ENCODE data around the gene SLC38A4. TPM values are rescaled to one million over a fixed set of nuclear protein-coding genes. Genes with fewer than 3 reads are reported as not detected.
A peak's percentile ranks its signal among the peaks of the same experiment; 100 is the strongest.

The SLC38A4 gene
- total RNA-seq, 4 donors from 2014 or later = 0.17 TPM; not detected in 2

- Histone ChIP-seq H3K27me3 (peaks cover 0 to 29% (median 18%) of the 10 kb centered on the region in 4 donors), H3K27ac (replicated peaks in 1 of 4) (no peak overlapping the region), H3K9me3 (no peaks in the 10 kb centered on the region), H3K4me3 (no peak overlapping the region), H3K36me3 (no peaks in the 10 kb centered on the region), H3K4me1 (peaks cover 5 to 16% (median 12%) of the 10 kb centered on the region in 4 donors)
- TF ChIP-seq POLR2AphosphoS5 (IDR thresholded peaks at IDR 0.05) = no peak
- no peak for TF ChIP-seq EP300 (IDR thresholded peaks at IDR 0.05)
- no peak for TF ChIP-seq CTCF (IDR thresholded peaks at IDR 0.05)
- TF ChIP-seq POLR2A (IDR thresholded peaks at IDR 0.05; ENCODE audit: low read depth) = no peak
- no peak for DNase-seq (ENCODE audit: extremely low spot score)
- WGBS = 73% methylated on average over 1 of the region's 1 CpG
- intact Hi-C loops (cut with DNase I) = no loop called here
Measured at GRCh38 chr12:46835785-46836184, 10.0 kb upstream of the SLC38A4 start.

GRCh38 chr12:46832130-46832704 is 6.4 kb upstream of the SLC38A4 start:
- peaks cover 0 to 39% (median 25%) of the 10 kb centered on the region in 4 donors for H3K27me3 ChIP-seq
- no peak overlapping the region for H3K27ac ChIP-seq (replicated peaks in 1 of 4)
- no peaks in the 10 kb centered on the region for H3K36me3 ChIP-seq
- 31% methylated on average over 14 of the region's 16 CpGs for WGBS
- intact Hi-C loops (cut with DNase I) = no loop called here
- peaks cover 5 to 18% (median 15%) of the 10 kb centered on the region in 4 donors for H3K4me1 ChIP-seq
- DNase-seq (ENCODE audit: extremely low spot score) = no peak
- no peak for TF ChIP-seq CTCF (IDR thresholded peaks at IDR 0.05)
- TF ChIP-seq POLR2A (IDR thresholded peaks at IDR 0.05; ENCODE audit: low read depth) = no peak
- no peak for TF ChIP-seq EP300 (IDR thresholded peaks at IDR 0.05)
- TF ChIP-seq POLR2AphosphoS5 (IDR thresholded peaks at IDR 0.05) = no peak
- no peaks in the 10 kb centered on the region for H3K9me3 ChIP-seq
- peak overlapping the region in 3 of 4 donors; percentile 41 to 45 (median 45) for H3K4me3 ChIP-seq

GRCh38 chr12:46831335-46832129 is 5.7 kb upstream of the SLC38A4 start:
- intact Hi-C loops (cut with DNase I) = no loop called here
- no peak overlapping the region for H3K27ac ChIP-seq (replicated peaks in 1 of 4)
- no peak for DNase-seq (ENCODE audit: extremely low spot score)

GRCh38 chr12:46830731-46831334 is 5.0 kb upstream of the SLC38A4 start:
- Histone ChIP-seq H3K27ac (replicated peaks in 1 of 4) (no peak overlapping the region), H3K27me3 (peaks cover 0 to 52% (median 26%) of the 10 kb centered on the region in 4 donors), H3K4me1 (peaks cover 5 to 19% (median 17%) of the 10 kb centered on the region in 4 donors), H3K36me3 (no peaks in the 10 kb centered on the region), H3K9me3 (no peaks in the 10 kb centered on the region), H3K4me3 (peak overlapping the region; percentile 28 to 45 (median 43))
- 21% methylated on average over 25 of the region's 28 CpGs for WGBS
- no peak for DNase-seq (ENCODE audit: extremely low spot score)
- no peak for TF ChIP-seq POLR2AphosphoS5 (IDR thresholded peaks at IDR 0.05)
- TF ChIP-seq POLR2A (IDR thresholded peaks at IDR 0.05; ENCODE audit: low read depth) = no peak
- TF ChIP-seq EP300 (IDR thresholded peaks at IDR 0.05) = no peak
- TF ChIP-seq CTCF (IDR thresholded peaks at IDR 0.05) = no peak
- intact Hi-C loops (cut with DNase I) = no loop called here

More at GRCh38 chr12:46831335-46832129, 5.7 kb upstream of the SLC38A4 start:
- no peaks in the 10 kb centered on the region for H3K36me3 ChIP-seq
- no peaks in the 10 kb centered on the region for H3K9me3 ChIP-seq
- H3K4me3 ChIP-seq = peak overlapping the region; percentile 28 to 45 (median 43)
- H3K27me3 ChIP-seq = peaks cover 0 to 45% (median 25%) of the 10 kb centered on the region in 4 donors
- no peak for TF ChIP-seq POLR2AphosphoS5 (IDR thresholded peaks at IDR 0.05)
- TF ChIP-seq CTCF (IDR thresholded peaks at IDR 0.05) = no peak
- TF ChIP-seq POLR2A (IDR thresholded peaks at IDR 0.05; ENCODE audit: low read depth) = no peak
- TF ChIP-seq EP300 (IDR thresholded peaks at IDR 0.05) = no peak
- WGBS = 6% methylated on average over 32 of the region's 53 CpGs
- H3K4me1 ChIP-seq = peaks cover 5 to 18% (median 15%) of the 10 kb centered on the region in 4 donors
